GM20000 (cell line): Measurements from ENCODE around the gene WFDC6.

ENCODE experiments used
- DNase-seq: peaks from one replicate; pipeline ENCODE4 v3.0.0; 2012; ENCODE audit warnings: low spot score
- TF ChIP-seq, protein P1 (sequence below): IDR thresholded peaks from 2 replicates; pipeline ENCODE4 v1.5.1; 2012; ENCODE audit warnings: mild to moderate bottlenecking, control low read depth; ENCODE audit errors: extremely low read depth, missing control alignments

The WFDC6 gene

GRCh38 chr20:45485388-45485787 lies 53.9 kb downstream of the WFDC6 start:
- DNase-seq = no peak
- TF ChIP-seq, protein P1, sequence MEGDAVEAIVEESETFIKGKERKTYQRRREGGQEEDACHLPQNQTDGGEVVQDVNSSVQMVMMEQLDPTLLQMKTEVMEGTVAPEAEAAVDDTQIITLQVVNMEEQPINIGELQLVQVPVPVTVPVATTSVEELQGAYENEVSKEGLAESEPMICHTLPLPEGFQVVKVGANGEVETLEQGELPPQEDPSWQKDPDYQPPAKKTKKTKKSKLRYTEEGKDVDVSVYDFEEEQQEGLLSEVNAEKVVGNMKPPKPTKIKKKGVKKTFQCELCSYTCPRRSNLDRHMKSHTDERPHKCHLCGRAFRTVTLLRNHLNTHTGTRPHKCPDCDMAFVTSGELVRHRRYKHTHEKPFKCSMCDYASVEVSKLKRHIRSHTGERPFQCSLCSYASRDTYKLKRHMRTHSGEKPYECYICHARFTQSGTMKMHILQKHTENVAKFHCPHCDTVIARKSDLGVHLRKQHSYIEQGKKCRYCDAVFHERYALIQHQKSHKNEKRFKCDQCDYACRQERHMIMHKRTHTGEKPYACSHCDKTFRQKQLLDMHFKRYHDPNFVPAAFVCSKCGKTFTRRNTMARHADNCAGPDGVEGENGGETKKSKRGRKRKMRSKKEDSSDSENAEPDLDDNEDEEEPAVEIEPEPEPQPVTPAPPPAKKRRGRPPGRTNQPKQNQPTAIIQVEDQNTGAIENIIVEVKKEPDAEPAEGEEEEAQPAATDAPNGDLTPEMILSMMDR = no peak

DNA sequence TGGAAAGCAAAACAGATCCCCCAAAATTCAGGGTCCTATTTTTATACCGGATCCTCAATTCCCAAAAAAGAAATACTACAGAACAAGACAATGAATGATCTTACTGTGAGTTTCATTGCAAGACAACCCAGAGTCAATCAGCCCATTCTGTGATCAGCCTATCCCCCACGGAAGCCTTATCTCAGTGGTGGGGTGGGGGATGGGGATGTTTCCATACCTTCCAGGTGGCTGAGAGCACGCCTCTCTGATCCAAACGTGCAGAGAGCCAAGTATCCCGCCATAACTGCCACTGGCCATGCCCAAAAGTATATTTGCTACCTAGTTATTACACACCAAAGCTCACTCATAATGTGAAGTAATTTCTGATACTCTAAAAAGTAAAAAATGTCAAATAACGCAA lies 54.6 kb downstream of the WFDC6 start:
- DNase-seq = no peak
- TF ChIP-seq, protein P1 = no peak
